NOMO-1 treated with DMSO at 0.1 percent for 48 hours (cell line): Measurements from ENCODE around the gene TACC2.

Source experiments
- DNase-seq: peaks from one replicate; lab custom pipeline; 2025; ENCODE audit not compliant: unreplicated experiment; lab: John Stamatoyannopoulos, UW

TACC2 gene

GRCh38 chr10:122029499-122030199 lies 40.7 kb downstream of the TACC2 start:
- DNase-seq, result no peak

- no peak for DNase-seq
Observed at GRCh38 chr10:122030200-122030552, 41.2 kb downstream of the TACC2 start.

- DNase-seq, result peak; percentile 28
Observed at GRCh38 chr10:122033224-122033926, 44.4 kb downstream of the TACC2 start.

- DNase-seq, result peak; percentile 18
Observed at GRCh38 chr10:122034149-122034756, 45.3 kb downstream of the TACC2 start.

- no peak for DNase-seq
Observed at GRCh38 chr10:122040786-122041185, 51.8 kb downstream of the TACC2 start.

- DNase-seq, result no peak
Observed at GRCh38 chr10:122042836-122043235, 53.9 kb downstream of the TACC2 start.

GRCh38 chr10:122044045-122044661 lies 55.2 kb downstream of the TACC2 start:
- no peak for DNase-seq

GRCh38 chr10:122044713-122045112 lies 55.8 kb downstream of the TACC2 start:
- no peak for DNase-seq

GRCh38 chr10:122045212-122045611 lies 56.2 kb downstream of the TACC2 start:
- no peak for DNase-seq

- no peak for DNase-seq
Observed at GRCh38 chr10:122047560-122047959, 58.6 kb downstream of the TACC2 start.

GRCh38 chr10:122049076-122049475 lies 60.1 kb downstream of the TACC2 start:
- DNase-seq, result no peak

- DNase-seq, result no peak
Observed at GRCh38 chr10:122050311-122050710, 61.3 kb downstream of the TACC2 start.

GRCh38 chr10:122050811-122051210 lies 61.8 kb downstream of the TACC2 start:
- DNase-seq, result no peak

GRCh38 chr10:122051609-122052385 lies 62.8 kb downstream of the TACC2 start:
- DNase-seq, result peak; percentile 13

- no peak for DNase-seq
Observed at GRCh38 chr10:122052701-122053100, 63.7 kb downstream of the TACC2 start.

- DNase-seq, result no peak
Observed at GRCh38 chr10:122053314-122053713, 64.4 kb downstream of the TACC2 start.

- DNase-seq, result peak; percentile 32
Observed at GRCh38 chr10:122054048-122055025, 65.4 kb downstream of the TACC2 start.

- DNase-seq, result no peak
Observed at GRCh38 chr10:122055252-122055651, 66.3 kb downstream of the TACC2 start.

- no peak for DNase-seq
Observed at GRCh38 chr10:122056431-122057094, 67.6 kb downstream of the TACC2 start.
